Endometrium (tissue), 2 donors: ENCODE data around the gene UTS2B.

ENCODE experiments used
- FAIRE-seq: peaks from 2 replicates; lab custom pipeline; 2012; peaks lifted over from hg19 to GRCh38; lab: Jason Lieb, UNC
- donor health status: control.
- donor health status: control.

Gene UTS2B, protein sequence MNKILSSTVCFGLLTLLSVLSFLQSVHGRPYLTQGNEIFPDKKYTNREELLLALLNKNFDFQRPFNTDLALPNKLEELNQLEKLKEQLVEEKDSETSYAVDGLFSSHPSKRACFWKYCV

GRCh38 chr3:191329654-191330529 is at the start of gene UTS2B:
Gene UTS2B, minus strand, starts transcription at chr3:191330526. Its CDS starts 48,337 bp downstream, at chr3:191282189.
- FAIRE-seq: no peak

DNA sequence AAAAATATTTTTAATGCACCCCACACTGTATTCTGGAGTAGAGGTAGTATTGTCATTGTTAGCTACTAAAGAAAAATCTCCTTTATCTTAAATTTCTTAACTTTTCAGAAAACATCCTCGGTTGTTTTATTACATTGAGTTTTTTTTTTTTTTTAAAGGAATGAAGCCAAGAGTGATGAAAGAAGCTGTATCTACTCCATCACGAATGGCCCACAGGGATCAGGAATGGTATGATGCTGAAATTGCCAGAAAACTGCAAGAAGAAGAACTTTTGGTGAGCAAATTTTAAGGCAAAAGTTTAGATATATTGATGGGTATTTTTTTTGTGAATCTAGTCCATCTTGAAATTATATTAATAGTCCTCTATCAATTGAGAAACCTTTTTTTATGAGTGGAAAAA is 49.7 kb upstream of the UTS2B start:
- FAIRE-seq: no peak

GRCh38 chr3:191379446-191379845 is 49.1 kb upstream of the UTS2B start:
- FAIRE-seq: no peak

- no peak for FAIRE-seq
Observed at GRCh38 chr3:191378142-191378812, 48.0 kb upstream of the UTS2B start.

GRCh38 chr3:191376516-191377141 is 46.3 kb upstream of the UTS2B start:
- FAIRE-seq: peak; percentile 80

DNA sequence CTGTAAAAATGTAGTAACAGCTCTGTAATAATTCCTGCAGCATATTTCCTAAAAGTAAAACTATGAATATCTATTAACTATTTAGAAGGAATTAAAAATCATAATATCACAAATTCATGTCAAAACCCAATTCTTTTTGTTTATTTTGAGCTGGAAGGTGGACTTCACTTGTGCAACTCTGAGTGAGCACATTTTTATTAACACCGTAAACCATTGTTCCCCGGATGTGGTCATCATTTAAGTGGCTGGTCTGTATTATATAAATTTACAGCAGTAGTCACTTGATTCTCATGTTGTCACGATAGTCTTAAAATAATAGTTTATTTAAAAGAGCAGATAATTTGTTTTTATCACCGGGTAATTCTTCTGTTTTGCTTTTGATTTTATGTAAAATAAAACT is 43.0 kb upstream of the UTS2B start:
- peak; percentile 91 for FAIRE-seq

GRCh38 chr3:191372122-191372521 is 41.8 kb upstream of the UTS2B start:
- FAIRE-seq: no peak

DNA sequence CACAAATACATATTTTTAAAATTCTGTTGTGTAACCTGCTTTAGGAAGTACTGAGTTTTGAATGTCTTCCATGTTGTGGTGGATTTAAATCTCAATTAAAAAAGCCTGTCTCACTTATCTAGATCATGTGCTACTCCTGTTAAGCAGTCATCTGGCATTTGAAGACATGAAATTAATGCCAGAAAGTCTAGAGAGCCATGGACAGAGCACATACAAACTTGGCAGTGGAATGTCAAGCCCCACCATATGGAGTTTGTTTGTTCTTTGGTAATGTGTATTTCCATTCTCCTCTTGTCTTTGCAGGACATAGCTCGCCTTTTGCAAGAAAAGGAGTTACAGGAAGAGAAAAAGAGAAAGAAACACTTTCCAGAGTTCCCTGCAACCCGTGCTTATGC is 39.3 kb upstream of the UTS2B start:
- no peak for FAIRE-seq

DNA sequence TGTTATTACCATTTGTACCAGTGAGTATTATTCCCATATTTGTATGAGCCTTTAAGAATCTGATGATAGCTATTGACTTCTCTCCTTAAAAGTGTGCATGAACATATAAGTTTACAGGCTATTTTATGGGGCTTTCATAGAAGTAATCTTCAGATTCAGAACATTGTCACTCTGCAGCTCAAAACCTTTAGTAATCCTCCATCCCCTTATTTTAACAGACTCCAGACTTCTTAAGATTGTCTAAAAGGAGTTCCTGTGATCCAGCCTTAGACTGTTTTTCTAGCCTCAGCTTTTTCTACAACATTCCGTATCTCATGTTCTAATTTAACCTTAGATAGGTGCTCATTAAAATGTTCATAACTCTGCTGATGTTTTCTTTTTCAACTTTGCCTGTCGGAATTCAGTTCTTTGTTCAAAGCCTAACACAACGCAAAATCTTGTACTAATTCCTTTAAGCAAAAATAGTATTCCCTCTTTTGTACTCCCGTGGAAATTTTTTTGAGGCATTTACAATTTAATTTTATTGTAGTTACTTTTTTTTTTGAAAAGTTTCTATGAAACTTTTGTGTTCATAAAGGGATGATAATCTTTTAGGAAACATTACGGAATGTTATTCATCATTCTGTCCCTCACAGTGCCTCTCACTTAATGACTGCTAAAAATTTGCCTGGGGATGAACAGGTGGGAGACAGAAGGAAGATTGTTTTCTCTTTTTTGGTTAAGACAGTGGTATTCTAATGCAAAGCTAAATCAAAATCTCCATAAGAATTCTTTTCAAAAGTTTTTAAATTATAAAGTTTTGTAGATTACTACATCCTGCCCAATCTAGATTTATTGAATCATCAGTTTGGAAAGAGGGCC is 38.7 kb upstream of the UTS2B start:
- FAIRE-seq: no peak

- no peak for FAIRE-seq
Observed at GRCh38 chr3:191366675-191367074, 36.3 kb upstream of the UTS2B start.

GRCh38 chr3:191363221-191363620 is 32.9 kb upstream of the UTS2B start:
- FAIRE-seq: no peak

DNA sequence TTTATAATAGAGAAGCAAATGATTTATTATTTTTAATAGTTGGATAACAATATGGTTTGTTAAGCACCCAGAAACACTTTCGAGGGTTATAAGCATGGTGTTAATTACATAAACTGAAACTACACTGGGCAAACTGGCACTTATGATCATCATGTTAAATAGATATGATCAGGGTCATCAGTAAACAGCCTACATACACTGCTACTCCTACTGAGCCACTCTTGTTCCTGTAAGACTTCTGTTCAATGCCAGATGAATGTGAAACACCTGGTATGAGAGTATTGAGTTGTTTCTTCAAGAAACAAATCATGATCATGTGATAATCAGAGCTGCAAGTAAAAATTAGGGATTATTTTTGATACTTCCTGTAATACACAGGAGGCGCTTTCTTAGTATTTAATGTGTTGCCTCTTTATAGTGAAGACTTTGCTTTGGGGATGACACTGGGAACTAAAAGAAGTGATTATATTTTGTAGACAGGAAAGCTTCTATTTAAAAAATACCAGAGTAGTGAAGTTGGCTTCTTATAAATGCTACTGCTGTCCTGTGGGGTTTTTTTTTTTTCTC is 32.3 kb upstream of the UTS2B start:
- FAIRE-seq: no peak

DNA sequence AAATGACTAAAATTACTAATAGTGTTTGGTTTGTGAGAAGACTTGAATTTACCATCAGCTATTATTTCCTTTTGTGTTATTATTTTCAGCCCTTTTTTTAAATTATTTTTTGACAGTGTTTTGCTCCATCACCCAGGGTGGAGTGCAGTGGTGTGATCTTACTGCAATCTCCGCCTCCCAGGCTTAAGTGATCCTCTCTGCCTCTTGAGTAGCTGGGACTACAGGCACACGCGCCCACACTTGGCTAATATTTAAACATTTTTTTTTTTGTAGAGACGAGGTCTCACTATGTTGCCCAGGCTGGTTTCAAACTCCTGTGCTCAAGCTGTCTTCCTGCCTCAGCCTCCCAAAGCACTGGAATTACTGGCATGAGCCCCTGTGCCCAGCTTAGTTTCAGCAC is 31.7 kb upstream of the UTS2B start:
- no peak for FAIRE-seq

GRCh38 chr3:191361456-191361855 is 31.1 kb upstream of the UTS2B start:
- no peak for FAIRE-seq

DNA sequence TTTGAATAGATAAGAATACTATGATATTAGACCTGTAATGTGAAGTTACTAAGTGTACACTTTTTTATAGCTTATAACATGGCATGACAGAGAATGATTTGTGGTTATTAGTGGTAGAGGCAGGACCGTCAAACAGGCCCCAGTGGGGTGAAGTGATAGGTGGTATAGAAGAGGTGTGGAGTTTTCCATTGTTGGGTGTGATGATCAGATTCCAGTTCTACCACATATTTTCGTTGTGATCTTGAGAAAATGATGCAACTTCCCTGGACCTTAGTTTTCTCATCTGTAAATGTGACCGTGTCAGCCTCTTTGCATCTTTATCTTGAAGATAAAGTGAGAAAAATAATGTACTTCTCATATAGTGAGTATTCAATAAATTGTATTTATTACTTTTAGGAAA is 30.3 kb upstream of the UTS2B start:
- no peak for FAIRE-seq

GRCh38 chr3:191358929-191359328 is 28.6 kb upstream of the UTS2B start:
- FAIRE-seq: no peak

DNA sequence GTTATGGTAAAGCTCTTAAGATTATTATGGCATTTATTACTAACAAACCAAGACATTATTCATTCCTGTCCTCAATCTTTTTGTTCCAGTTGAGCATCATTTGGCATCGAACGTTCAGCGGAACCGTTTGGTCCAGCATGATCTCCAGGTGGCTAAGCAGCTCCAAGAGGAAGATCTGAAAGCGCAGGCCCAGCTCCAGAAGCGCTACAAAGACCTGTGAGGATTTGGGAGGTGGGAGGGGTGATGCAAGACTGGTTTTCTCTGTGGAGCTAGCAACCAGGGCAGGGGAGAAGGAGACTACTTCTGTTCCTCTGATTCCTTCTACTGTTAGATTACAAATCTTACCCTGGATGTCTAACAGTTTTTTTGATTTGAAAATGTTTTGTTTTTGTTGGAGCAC is 27.6 kb upstream of the UTS2B start:
- no peak for FAIRE-seq

- FAIRE-seq: no peak
Observed at GRCh38 chr3:191356631-191357439, 26.5 kb upstream of the UTS2B start.

DNA sequence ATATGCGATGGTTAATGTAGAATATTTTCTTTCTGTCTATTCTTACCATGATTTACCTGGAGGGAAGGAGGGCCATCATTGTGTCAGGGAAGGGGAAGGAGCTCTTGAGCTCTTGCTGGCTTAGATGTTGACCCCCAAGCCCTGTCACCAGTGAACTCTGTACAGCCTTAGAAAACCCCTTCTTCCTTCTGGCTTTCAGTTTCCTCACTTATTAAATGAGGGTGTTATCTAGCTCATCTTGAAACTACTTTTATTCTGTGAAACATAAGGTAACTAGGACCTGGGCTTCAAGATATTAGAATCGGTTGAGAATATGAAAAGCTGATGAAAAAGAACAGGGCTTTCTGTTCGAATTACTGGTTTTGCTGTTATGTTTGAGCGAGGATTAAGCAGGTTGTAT is 25.1 kb upstream of the UTS2B start:
- FAIRE-seq: no peak

- no peak for FAIRE-seq
Observed at GRCh38 chr3:191353022-191353777, 22.9 kb upstream of the UTS2B start.
